Liver (tissue), 9 donors: ENCODE results near the gene TYW5. TPM values are rescaled to one million over a fixed set of nuclear protein-coding genes. Genes with fewer than 3 reads are reported as not detected.

ENCODE experiments used
- DNase-seq: peaks from one replicate; pipeline ENCODE4 v3.0.0-alpha.2; 2017; ENCODE audit warnings: low spot score
- H3K27ac ChIP-seq, 2 donors: one replicate each; pipeline ENCODE4 v1.7.0; 2013; ENCODE audit warnings: inconsistent platforms in 2 of 2, low read length in 2 of 2, control low read depth in 1 of 2, low read depth in 1 of 2, mild to moderate bottlenecking in 1 of 2
- H3K27me3 ChIP-seq, 4 donors: one replicate each; pipeline versions ENCODE4 v1.6.1 to v1.7.0; 2013; ENCODE audit warnings: low read length in 3 of 4, inconsistent platforms in 1 of 4, mild to moderate bottlenecking in 1 of 4, moderate library complexity in 1 of 4; ENCODE audit not compliant: control insufficient read depth in 4 of 4, insufficient read depth in 4 of 4
- H3K36me3 ChIP-seq, 4 donors: one replicate each; pipeline versions ENCODE4 v1.6.1 to v1.7.0; 2013; ENCODE audit warnings: low read length in 3 of 4, mild to moderate bottlenecking in 3 of 4, low read depth in 1 of 4, moderate library complexity in 1 of 4; ENCODE audit not compliant: control insufficient read depth in 4 of 4, insufficient read depth in 3 of 4
- H3K4me1 ChIP-seq, 4 donors: one replicate each; pipeline versions ENCODE4 v1.6.1 to v1.7.0; 2013; ENCODE audit warnings: low read length in 3 of 4, mild to moderate bottlenecking in 3 of 4, moderate library complexity in 1 of 4; ENCODE audit not compliant: control insufficient read depth in 4 of 4, insufficient read depth in 4 of 4
- H3K4me3 ChIP-seq, 3 donors: one replicate each; pipeline versions ENCODE4 v1.6.1 to v1.7.0; 2013; ENCODE audit warnings: low read length in 3 of 3, control low read depth in 1 of 3, low read depth in 1 of 3, mild to moderate bottlenecking in 1 of 3
- H3K9ac ChIP-seq, 2 donors: one replicate each; pipeline ENCODE4 v1.7.0; 2013; ENCODE audit warnings: low read length in 2 of 2, mild to moderate bottlenecking in 2 of 2, moderate library complexity in 2 of 2, control low read depth in 1 of 2, low read depth in 1 of 2
- H3K9me3 ChIP-seq, 4 donors: one replicate each; pipeline versions ENCODE4 v1.6.1 to v1.7.0; 2013; ENCODE audit warnings: low read length in 3 of 4; ENCODE audit not compliant: control insufficient read depth in 4 of 4
- ATF3 ChIP-seq: IDR thresholded peaks from 2 replicates; pipeline ENCODE4 v1.6.1; 2016; ENCODE audit warnings: antibody characterized with exemption
- EGR1 ChIP-seq, 2 donors: IDR thresholded peaks; 2 replicates each; pipeline ENCODE4 v1.6.1; 2016 to 2018; ENCODE audit warnings: antibody characterized with exemption in 2 of 2, low read depth in 2 of 2
- FOXA1 ChIP-seq: IDR thresholded peaks from 2 replicates; pipeline ENCODE4 v1.6.1; 2016; ENCODE audit warnings: antibody characterized with exemption
- FOXA2 ChIP-seq: IDR thresholded peaks from 2 replicates; pipeline ENCODE4 v1.6.1; 2016; ENCODE audit warnings: antibody characterized with exemption
- GABPA ChIP-seq, 2 donors: IDR thresholded peaks in 1 of 2; conservative IDR thresholded peaks in 1 of 2; 2 replicates each; pipeline ENCODE4 v1.6.1; 2016; ENCODE audit warnings: antibody characterized with exemption in 2 of 2, mild to moderate bottlenecking in 1 of 2, moderate library complexity in 1 of 2
- HNF4A ChIP-seq, 2 donors: conservative IDR thresholded peaks; 2 replicates each; pipeline ENCODE4 v1.6.1; 2016; ENCODE audit warnings: antibody characterized with exemption in 2 of 2, mild to moderate bottlenecking in 2 of 2
- JUND ChIP-seq, 2 donors: IDR thresholded peaks; 2 replicates each; pipeline ENCODE4 v1.6.1; 2016; ENCODE audit warnings: antibody characterized with exemption in 2 of 2
- NR2F2 ChIP-seq: IDR thresholded peaks from 2 replicates; pipeline ENCODE4 v1.6.1; 2016; ENCODE audit warnings: antibody characterized with exemption
- RAD21 ChIP-seq, 2 donors: IDR thresholded peaks; 2 replicates each; pipeline ENCODE4 v1.6.1; 2016; ENCODE audit warnings: antibody characterized with exemption in 2 of 2, mild to moderate bottlenecking in 2 of 2
- RXRA ChIP-seq, 2 donors: IDR thresholded peaks; 2 replicates each; pipeline ENCODE4 v1.6.1; 2017 to 2018; ENCODE audit warnings: antibody characterized with exemption in 2 of 2, mild to moderate bottlenecking in 1 of 2
- SP1 ChIP-seq: IDR thresholded peaks from 2 replicates; pipeline ENCODE4 v1.6.1; 2018; ENCODE audit warnings: antibody characterized with exemption, mild to moderate bottlenecking
- TAF1 ChIP-seq: conservative IDR thresholded peaks from 2 replicates; pipeline ENCODE4 v1.6.1; 2016; ENCODE audit warnings: antibody characterized with exemption, mild to moderate bottlenecking
- YY1 ChIP-seq: IDR thresholded peaks from 2 replicates; pipeline ENCODE4 v1.6.1; 2016; ENCODE audit warnings: antibody characterized with exemption, mild to moderate bottlenecking
- WGBS: extraction: QIAGEN DNeasy Blood & Tissue Kit; methylation state at CpG from one replicate; pipeline ENCODE4 v1.1.7; 2013; 5-methylcytosine and 5-hydroxymethylcytosine counted together
- polyA plus RNA-seq, 2 donors: library from polyadenylated mRNA; stranded (reverse) in 1 of 2; unstranded in 1 of 2; fragments of 200-250 nt in 1 of 2; fragments of >200 nt in 1 of 2; fragmentation: Nextera tagmentation in 1 of 2; extraction: Ambion mirVana in 1 of 2; gene quantifications; one replicate each; pipeline versions ENCODE4 v1.2.1 to v1.2.3, GENCODE V29; 2013 to 2015
- total RNA-seq, 2 donors: library from RNA; depleted of rRNA; stranded (reverse); fragments of >200 nt; gene quantifications; one replicate each; pipeline ENCODE4 v1.2.3, GENCODE V29; 2014
- TF ChIP-seq, protein P1 (sequence below): IDR thresholded peaks from 2 replicates; pipeline ENCODE4 v1.6.1; 2016; ENCODE audit warnings: antibody characterized with exemption
- TF ChIP-seq, protein P2 (sequence below): IDR thresholded peaks from 2 replicates; pipeline ENCODE4 v1.6.1; 2016; ENCODE audit warnings: antibody characterized with exemption
- TF ChIP-seq, protein P3 (sequence below): fragments of 150-350 bp; IDR thresholded peaks from 2 replicates; pipeline ENCODE4 v1.5.1; 2017; ENCODE audit warnings: improper control_type of control experiment, low read depth, low read length; ENCODE audit not compliant: missing input control
- donor health status: healthy.
- donor health status: healthy.
- donor health status: healthy.
- donor health status: healthy.
- donor health status: healthy.

The TYW5 gene
- total and polyA plus RNA-seq, 4 donors, result 2.0 to 6.8 (median 4.9) TPM

DNA sequence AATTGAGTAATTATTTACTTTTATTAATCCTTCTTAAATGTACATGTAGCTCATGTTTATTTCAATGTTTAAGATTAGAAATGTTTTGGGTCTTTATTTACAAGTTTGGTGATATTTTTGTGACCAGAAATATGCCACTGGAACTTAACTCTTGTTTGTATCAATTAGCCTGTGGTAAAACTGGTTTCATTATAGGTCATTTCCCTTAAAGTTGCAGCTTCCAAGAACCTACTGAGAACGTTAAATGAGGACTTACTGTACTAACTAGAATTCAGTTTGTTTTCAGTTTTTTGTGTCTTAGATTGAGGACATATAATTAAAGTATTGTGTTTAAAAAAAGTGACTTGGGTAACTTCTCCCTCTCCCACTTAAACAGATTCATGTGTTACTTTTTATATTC is 4.3 kb downstream of the TYW5 start (continued):
- TF ChIP-seq NR2F2, result no peak
- TF ChIP-seq GABPA (IDR thresholded peaks at IDR 0.05 in 1 of 2, conservative IDR thresholded peaks at IDR 0.05 in 1 of 2), result no peak
- no peak for TF ChIP-seq SP1
- TF ChIP-seq FOXA1, result no peak
- TF ChIP-seq JUND (IDR thresholded peaks at IDR 0.05), result no peak

GRCh38 chr2:199950396-199950795 is 4.9 kb downstream of the TYW5 start:
- DNase-seq, result no peak
- Histone ChIP-seq H3K36me3 (peaks cover 4 to 21% (median 16%) of the 10 kb centered on the region in 4 donors), H3K27ac (no peak overlapping the region), H3K9me3 (no peaks in the 10 kb centered on the region), H3K4me3 (no peak overlapping the region), H3K9ac (no peak overlapping the region), H3K27me3 (no peaks in the 10 kb centered on the region), H3K4me1 (peaks cover 0 to 21% (median 6%) of the 10 kb centered on the region in 4 donors)
- WGBS, result 95% methylated on average over 5 of the region's 5 CpGs
- no peak for TF ChIP-seq NR2F2
- no peak for TF ChIP-seq GABPA (IDR thresholded peaks at IDR 0.05 in 1 of 2, conservative IDR thresholded peaks at IDR 0.05 in 1 of 2)
- TF ChIP-seq TAF1, result no peak
- TF ChIP-seq, protein P1, sequence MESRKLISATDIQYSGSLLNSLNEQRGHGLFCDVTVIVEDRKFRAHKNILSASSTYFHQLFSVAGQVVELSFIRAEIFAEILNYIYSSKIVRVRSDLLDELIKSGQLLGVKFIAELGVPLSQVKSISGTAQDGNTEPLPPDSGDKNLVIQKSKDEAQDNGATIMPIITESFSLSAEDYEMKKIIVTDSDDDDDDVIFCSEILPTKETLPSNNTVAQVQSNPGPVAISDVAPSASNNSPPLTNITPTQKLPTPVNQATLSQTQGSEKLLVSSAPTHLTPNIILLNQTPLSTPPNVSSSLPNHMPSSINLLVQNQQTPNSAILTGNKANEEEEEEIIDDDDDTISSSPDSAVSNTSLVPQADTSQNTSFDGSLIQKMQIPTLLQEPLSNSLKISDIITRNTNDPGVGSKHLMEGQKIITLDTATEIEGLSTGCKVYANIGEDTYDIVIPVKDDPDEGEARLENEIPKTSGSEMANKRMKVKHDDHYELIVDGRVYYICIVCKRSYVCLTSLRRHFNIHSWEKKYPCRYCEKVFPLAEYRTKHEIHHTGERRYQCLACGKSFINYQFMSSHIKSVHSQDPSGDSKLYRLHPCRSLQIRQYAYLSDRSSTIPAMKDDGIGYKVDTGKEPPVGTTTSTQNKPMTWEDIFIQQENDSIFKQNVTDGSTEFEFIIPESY, result no peak
- no peak for TF ChIP-seq YY1
- TF ChIP-seq EGR1 (IDR thresholded peaks at IDR 0.05; ENCODE audit: low read depth in 2 of 2), result no peak
- no peak for TF ChIP-seq JUND (IDR thresholded peaks at IDR 0.05)
- no peak for TF ChIP-seq ATF3
- TF ChIP-seq SP1, result no peak
- no peak for TF ChIP-seq FOXA1
- TF ChIP-seq, protein P2, sequence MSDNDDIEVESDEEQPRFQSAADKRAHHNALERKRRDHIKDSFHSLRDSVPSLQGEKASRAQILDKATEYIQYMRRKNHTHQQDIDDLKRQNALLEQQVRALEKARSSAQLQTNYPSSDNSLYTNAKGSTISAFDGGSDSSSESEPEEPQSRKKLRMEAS, result no peak

DNA sequence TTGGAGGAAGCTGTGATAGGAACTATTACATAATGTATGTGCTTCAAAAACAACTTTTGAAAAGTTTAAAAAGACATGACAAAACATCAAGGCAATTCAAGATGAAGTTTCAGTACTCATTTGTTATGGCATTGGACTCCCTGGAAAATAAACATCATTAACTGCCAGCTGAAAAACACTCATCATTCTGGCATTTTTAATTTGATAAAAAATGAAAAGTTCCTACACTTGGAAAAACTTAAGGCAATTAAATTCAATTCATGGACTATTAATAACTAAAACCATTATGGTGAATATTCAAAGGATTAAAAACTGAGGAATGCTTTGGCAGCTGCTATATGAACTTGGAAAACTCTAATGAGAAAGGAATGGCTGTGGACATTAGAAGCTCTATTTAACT is 8.5 kb downstream of the TYW5 start:
- H3K4me1 ChIP-seq, result no peaks in the 10 kb centered on the region
- H3K27ac ChIP-seq, result no peak overlapping the region

More for the DNA sequence above, 8.5 kb downstream of the TYW5 start:
- Histone ChIP-seq H3K27me3 (no peaks in the 10 kb centered on the region), H3K4me3 (no peak overlapping the region), H3K9me3 (no peaks in the 10 kb centered on the region), H3K36me3 (peaks cover 4 to 32% (median 20%) of the 10 kb centered on the region in 4 donors), H3K9ac (no peak overlapping the region)
- DNase-seq, result no peak
- TF ChIP-seq GABPA (IDR thresholded peaks at IDR 0.05 in 1 of 2, conservative IDR thresholded peaks at IDR 0.05 in 1 of 2) (no peak), FOXA1 (no peak), JUND (IDR thresholded peaks at IDR 0.05) (no peak), TAF1 (no peak), SP1 (no peak), ATF3 (no peak), EGR1 (IDR thresholded peaks at IDR 0.05; ENCODE audit: low read depth in 2 of 2) (no peak), RXRA (IDR thresholded peaks at IDR 0.05) (no peak), RAD21 (IDR thresholded peaks at IDR 0.05) (no peak), FOXA2 (no peak), HNF4A (conservative IDR thresholded peaks at IDR 0.05) (no peak), NR2F2 (no peak)
- TF ChIP-seq, protein P2, result no peak
- TF ChIP-seq, protein P1, result no peak
- TF ChIP-seq, protein P3, sequence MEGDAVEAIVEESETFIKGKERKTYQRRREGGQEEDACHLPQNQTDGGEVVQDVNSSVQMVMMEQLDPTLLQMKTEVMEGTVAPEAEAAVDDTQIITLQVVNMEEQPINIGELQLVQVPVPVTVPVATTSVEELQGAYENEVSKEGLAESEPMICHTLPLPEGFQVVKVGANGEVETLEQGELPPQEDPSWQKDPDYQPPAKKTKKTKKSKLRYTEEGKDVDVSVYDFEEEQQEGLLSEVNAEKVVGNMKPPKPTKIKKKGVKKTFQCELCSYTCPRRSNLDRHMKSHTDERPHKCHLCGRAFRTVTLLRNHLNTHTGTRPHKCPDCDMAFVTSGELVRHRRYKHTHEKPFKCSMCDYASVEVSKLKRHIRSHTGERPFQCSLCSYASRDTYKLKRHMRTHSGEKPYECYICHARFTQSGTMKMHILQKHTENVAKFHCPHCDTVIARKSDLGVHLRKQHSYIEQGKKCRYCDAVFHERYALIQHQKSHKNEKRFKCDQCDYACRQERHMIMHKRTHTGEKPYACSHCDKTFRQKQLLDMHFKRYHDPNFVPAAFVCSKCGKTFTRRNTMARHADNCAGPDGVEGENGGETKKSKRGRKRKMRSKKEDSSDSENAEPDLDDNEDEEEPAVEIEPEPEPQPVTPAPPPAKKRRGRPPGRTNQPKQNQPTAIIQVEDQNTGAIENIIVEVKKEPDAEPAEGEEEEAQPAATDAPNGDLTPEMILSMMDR, result no peak
